Small intestine (tissue), 7 donors: ENCODE data around the gene ARL6IP5. TPM values are rescaled to one million over a fixed set of nuclear protein-coding genes. Genes with fewer than 3 reads are reported as not detected.

Source experiments
- DNase-seq, 2 donors: peaks; one replicate each; pipeline versions ENCODE4 v3.0.0 to v3.0.0-alpha.2; 2013
- FAIRE-seq: peaks from 2 replicates; lab custom pipeline; 2012; peaks lifted over from hg19 to GRCh38; lab: Jason Lieb, UNC
- H3K27ac ChIP-seq, 3 donors: one replicate each; pipeline ENCODE4 v1.5.1; 2013; ENCODE audit warnings: low read length in 2 of 3, mild to moderate bottlenecking in 2 of 3, control low read depth in 1 of 3, inconsistent platforms in 1 of 3, low read depth in 1 of 3, moderate library complexity in 1 of 3
- H3K27me3 ChIP-seq, 3 donors: one replicate each; pipeline ENCODE4 v1.6.1; 2013; ENCODE audit warnings: low read length in 3 of 3, inconsistent platforms in 1 of 3; ENCODE audit not compliant: control insufficient read depth in 3 of 3, insufficient read depth in 3 of 3
- H3K36me3 ChIP-seq, 3 donors: one replicate each; pipeline ENCODE4 v1.6.1; 2013; ENCODE audit warnings: low read length in 3 of 3, inconsistent platforms in 1 of 3, low read depth in 1 of 3, mild to moderate bottlenecking in 1 of 3, moderate library complexity in 1 of 3; ENCODE audit not compliant: control insufficient read depth in 3 of 3, insufficient read depth in 2 of 3
- H3K4me1 ChIP-seq, 3 donors: one replicate each; pipeline ENCODE4 v1.6.1; 2013; ENCODE audit warnings: low read length in 2 of 3, inconsistent platforms in 1 of 3, low read depth in 1 of 3, mild to moderate bottlenecking in 1 of 3, moderate library complexity in 1 of 3; ENCODE audit not compliant: control insufficient read depth in 3 of 3, insufficient read depth in 2 of 3
- H3K4me3 ChIP-seq, 3 donors: one replicate each; pipeline ENCODE4 v1.5.1; 2013; ENCODE audit warnings: low read length in 3 of 3, control low read depth in 1 of 3, inconsistent platforms in 1 of 3, low read depth in 1 of 3, mild to moderate bottlenecking in 1 of 3, moderate library complexity in 1 of 3
- H3K9me3 ChIP-seq, 2 donors: one replicate each; pipeline ENCODE4 v1.6.1; 2013; ENCODE audit warnings: low read depth in 1 of 2, low read length in 1 of 2; ENCODE audit not compliant: control insufficient read depth in 2 of 2, insufficient read depth in 1 of 2
- WGBS, 3 donors: extraction: QIAGEN DNeasy Blood & Tissue Kit; methylation state at CpG; one replicate each; pipeline ENCODE4 v1.1.7; 2013; 5-methylcytosine and 5-hydroxymethylcytosine counted together
- polyA plus RNA-seq, 4 donors: library from polyadenylated mRNA; stranded (reverse) in 3 of 4; unstranded in 1 of 4; fragments of 200-250 nt in 3 of 4; fragments of 120-200 nt in 1 of 4; gene quantifications; one replicate each; pipeline versions ENCODE4 v1.2.1 to v1.2.3, GENCODE V29; 2013
- donor health status: healthy with polysubstance abuse.
- donor health status: control.
- donor health status: control.
- donor health status: Bipolar disorder and iron deficiency.
- donor health status: healthy.

ARL6IP5 gene
- polyA plus RNA-seq, 4 donors: 23.0 to 71.4 (median 56.9) TPM

DNA sequence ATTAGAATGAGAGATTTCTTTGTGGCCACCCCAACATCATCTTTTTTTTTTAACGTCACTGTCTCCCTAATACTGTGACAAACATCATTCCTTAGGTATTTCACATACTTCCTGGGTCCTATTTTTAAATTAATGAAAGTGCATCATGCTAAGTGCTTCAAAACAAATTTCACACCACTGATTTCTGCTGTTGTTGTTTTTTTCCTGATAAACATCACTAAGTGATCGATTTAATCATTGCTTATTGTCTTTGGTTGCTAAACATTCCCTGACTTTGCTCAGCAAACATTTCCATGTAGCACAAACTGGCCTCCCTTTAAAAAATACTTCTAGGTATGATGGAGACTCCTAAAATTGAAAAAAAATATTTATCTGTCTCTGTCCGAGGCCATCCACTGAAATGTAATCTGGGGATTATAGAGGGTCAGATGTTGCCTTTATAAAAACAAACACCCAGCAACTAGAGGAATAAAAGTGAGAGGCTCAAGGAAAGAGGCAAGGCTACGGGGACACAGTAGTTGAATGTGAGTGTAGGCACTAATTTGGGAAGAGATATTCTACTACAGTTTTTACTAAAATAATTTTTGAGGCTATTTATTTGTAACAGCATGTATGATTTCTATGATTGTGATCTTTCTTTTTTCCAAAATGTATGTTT is 58.2 kb downstream of the ARL6IP5 start:
- H3K27ac ChIP-seq: no peak overlapping the region
- no peaks in the 10 kb centered on the region for H3K36me3 ChIP-seq
- H3K4me3 ChIP-seq: no peak overlapping the region
- no peak for DNase-seq
- no peak for FAIRE-seq
- peaks cover 0 to 4% (median 0%) of the 10 kb centered on the region in 3 donors for H3K27me3 ChIP-seq
- WGBS, 3 donors: 73 to 76% (median 74%) methylated on average over 4 of the region's 4 CpGs
- H3K4me1 ChIP-seq: no peaks in the 10 kb centered on the region
- H3K9me3 ChIP-seq: no peaks in the 10 kb centered on the region

DNA sequence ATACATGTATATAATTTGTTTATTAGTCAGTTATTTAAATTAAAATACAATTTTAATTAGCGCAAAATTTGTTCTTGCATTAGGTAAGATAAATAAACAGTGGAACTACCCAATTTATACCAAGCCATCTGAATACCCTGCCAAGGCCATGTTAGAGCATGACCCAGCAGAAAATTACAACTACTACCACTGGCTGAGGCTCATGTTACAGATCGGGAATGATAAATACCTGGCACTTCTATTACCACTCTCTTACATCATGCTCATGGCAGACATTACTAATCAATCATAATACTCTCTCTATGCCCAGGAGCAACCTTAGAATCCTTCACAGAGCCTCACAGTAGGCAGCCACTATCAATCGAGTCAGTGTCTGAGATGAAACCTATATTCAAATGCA is 58.9 kb downstream of the ARL6IP5 start:
- no peaks in the 10 kb centered on the region for H3K36me3 ChIP-seq
- no peak overlapping the region for H3K27ac ChIP-seq
- H3K4me3 ChIP-seq: no peak overlapping the region
- DNase-seq (no peak), FAIRE-seq (no peak)
- no peaks in the 10 kb centered on the region for H3K9me3 ChIP-seq
- 83 to 91% (median 85%) methylated on average over 3 of the region's 3 CpGs for WGBS, 3 donors
- peaks cover 0 to 4% (median 0%) of the 10 kb centered on the region in 3 donors for H3K27me3 ChIP-seq
- no peaks in the 10 kb centered on the region for H3K4me1 ChIP-seq

DNA sequence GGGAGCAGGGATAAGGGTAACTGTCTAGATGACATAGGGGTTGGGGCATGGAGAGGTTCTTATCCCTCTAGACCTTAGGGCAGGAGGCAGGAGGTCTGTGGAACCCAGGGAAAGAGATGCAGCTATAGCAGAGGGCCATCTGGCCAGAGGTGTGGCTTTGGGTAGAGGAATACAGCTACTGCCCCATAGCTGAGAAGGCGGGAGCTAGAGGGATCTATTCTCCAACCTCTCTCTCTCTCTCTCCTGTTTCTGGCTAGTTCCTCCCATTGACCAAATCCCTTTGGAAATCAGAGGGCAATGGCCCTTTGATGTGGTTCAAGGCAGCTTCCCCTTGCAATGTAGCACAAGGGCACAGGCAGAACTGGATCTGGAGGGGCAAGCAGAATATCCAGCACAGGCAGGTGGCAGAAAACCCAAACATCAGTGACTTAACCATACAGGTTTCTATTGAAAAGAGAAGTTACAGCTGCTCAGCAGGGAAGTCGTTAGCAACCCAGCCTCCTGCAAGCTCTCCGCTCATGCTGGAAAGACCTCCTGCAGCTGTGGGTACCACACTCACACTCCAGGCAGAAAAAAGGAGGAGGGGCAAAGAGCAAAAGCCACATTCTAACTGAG is 60.0 kb downstream of the ARL6IP5 start:
- Histone ChIP-seq H3K27ac (no peak overlapping the region), H3K4me3 (no peak overlapping the region), H3K4me1 (no peaks in the 10 kb centered on the region), H3K27me3 (peaks cover 0 to 4% (median 0%) of the 10 kb centered on the region in 3 donors), H3K9me3 (no peaks in the 10 kb centered on the region), H3K36me3 (no peaks in the 10 kb centered on the region)
- FAIRE-seq (no peak), DNase-seq (no peak)
- WGBS, 3 donors: 72 to 81% (median 80%) methylated on average over 3 of the region's 3 CpGs

DNA sequence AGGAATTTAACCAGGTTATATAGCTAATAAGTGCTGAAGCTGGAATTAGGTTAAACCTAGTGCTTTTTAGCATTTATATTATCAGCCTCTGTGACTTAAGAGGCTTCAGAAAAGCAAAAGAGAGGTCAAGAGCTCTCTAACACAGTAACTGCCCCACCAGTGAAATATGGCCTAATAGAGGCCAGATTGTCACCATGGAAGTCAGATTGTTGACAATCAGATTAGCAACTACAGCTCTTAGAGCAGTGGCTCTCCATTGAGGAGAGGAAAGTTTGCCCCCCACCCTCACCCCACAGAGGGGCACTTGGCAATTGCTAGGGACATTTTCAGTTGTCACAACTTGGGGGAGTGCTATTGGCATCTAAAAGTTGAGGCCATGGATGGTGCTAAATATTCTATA is 61.0 kb downstream of the ARL6IP5 start:
- H3K27me3 ChIP-seq: no peaks in the 10 kb centered on the region
- no peaks in the 10 kb centered on the region for H3K36me3 ChIP-seq
- DNase-seq (no peak), FAIRE-seq (no peak)
- H3K4me3 ChIP-seq: no peak overlapping the region
- H3K27ac ChIP-seq: no peak overlapping the region
- no peaks in the 10 kb centered on the region for H3K9me3 ChIP-seq
- no peaks in the 10 kb centered on the region for H3K4me1 ChIP-seq

DNA sequence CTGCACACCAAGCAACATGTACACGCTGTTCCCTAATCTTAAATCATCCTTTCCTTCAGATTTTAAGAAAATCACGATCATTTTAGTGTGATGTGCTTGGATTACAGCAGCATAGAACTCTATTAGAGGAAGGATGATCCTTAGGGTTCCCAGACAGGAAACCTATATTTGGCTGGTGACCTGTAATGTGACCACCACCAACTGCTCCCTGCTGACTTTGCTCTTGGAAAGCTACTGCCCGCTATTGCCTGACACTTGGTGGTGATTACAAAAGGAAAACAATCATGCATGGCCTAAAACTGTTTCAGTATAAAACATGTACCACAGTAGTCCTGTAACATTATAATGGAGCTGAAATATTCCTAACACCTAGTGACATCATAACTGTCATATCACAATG is 64.8 kb downstream of the ARL6IP5 start:
- no peak for FAIRE-seq
- H3K4me3 ChIP-seq: no peak overlapping the region
- H3K9me3 ChIP-seq: no peaks in the 10 kb centered on the region
- no peaks in the 10 kb centered on the region for H3K27me3 ChIP-seq
- H3K36me3 ChIP-seq: no peaks in the 10 kb centered on the region
- no peak overlapping the region for H3K27ac ChIP-seq
- no peaks in the 10 kb centered on the region for H3K4me1 ChIP-seq
- WGBS, 3 donors: 88 to 94% (median 92%) methylated on average over 3 of the region's 3 CpGs
- DNase-seq: no peak

Other genes with a start within 250 kb of the ARL6IP5 start
- gene TAFA4, start 152.4 kb upstream of the ARL6IP5 start, polyA plus RNA-seq: under 1 TPM in 1 of 4 donors, not detected in 3; 0.09 TPM
- gene EOGT, start 71.3 kb upstream of the ARL6IP5 start, polyA plus RNA-seq: 10 to 100 TPM in 1 of 4 donors, 1 to 10 TPM in 3; 5.4 to 10.8 (median 8.7) TPM
- 10 to 100 TPM in 3 of 4 donors, 1 to 10 TPM in 1; 9.5 to 40.8 (median 11.4) TPM for gene TMF1, start 32.6 kb upstream of the ARL6IP5 start, polyA plus RNA-seq
- 10 to 100 TPM; 32.2 to 45.8 (median 40.5) TPM for gene UBA3, start 4.6 kb upstream of the ARL6IP5 start, polyA plus RNA-seq
- gene LMOD3, start 37.7 kb downstream of the ARL6IP5 start, polyA plus RNA-seq: under 1 TPM in 3 of 4 donors, not detected in 1; 0.09 to 0.31 (median 0.27) TPM